ENCODE data around the gene KCNK4.
A peak's percentile ranks its signal among the peaks of the same experiment; 100 is the strongest.
"Not testable (repeated sequence)": the region's sequence is repeated elsewhere in the genome, so short reads cannot be mapped to it uniquely, and the experiment has no call there.

The KCNK4 gene

GRCh38 chr11:64307795-64308194 lies 16.7 kb downstream of the KCNK4 start:
- not testable (repeated sequence) for H3K9me3 ChIP-seq (ENCODE audit: control insufficient read depth, low read length); H3K4me3 ChIP-seq (ENCODE audit: low read length); DNase-seq (ENCODE audit: low read depth); H3K27me3 ChIP-seq (replicated peaks; ENCODE audit: control insufficient read depth, insufficient read depth, low read length); H3K9ac ChIP-seq (ENCODE audit: low read length); H3K36me3 ChIP-seq (ENCODE audit: control insufficient read depth, insufficient read depth, low read length, severe bottlenecking)
- H3K4me1 ChIP-seq (ENCODE audit: control insufficient read depth, insufficient read depth, low read length): peaks cover 16% of the 10 kb centered on the region

GRCh38 chr11:64312947-64313346 lies 21.8 kb downstream of the KCNK4 start:
- DNase-seq (ENCODE audit: low read depth): no peak
- Histone ChIP-seq H3K36me3 (ENCODE audit: control insufficient read depth, insufficient read depth, low read length, severe bottlenecking) (peaks cover 22% of the 10 kb centered on the region), H3K4me3 (ENCODE audit: low read length) (peak overlapping the region; percentile 75), H3K4me1 (ENCODE audit: control insufficient read depth, insufficient read depth, low read length) (peaks cover 30% of the 10 kb centered on the region), H3K9ac (ENCODE audit: low read length) (peak overlapping the region; percentile 87), H3K9me3 (ENCODE audit: control insufficient read depth, low read length) (no peaks in the 10 kb centered on the region), H3K27me3 (replicated peaks; ENCODE audit: control insufficient read depth, insufficient read depth, low read length) (no peaks in the 10 kb centered on the region)

GRCh38 chr11:64313491-64314145 lies 22.5 kb downstream of the KCNK4 start:
- Histone ChIP-seq H3K9ac (ENCODE audit: low read length) (peak overlapping the region; percentile 87), H3K27me3 (replicated peaks; ENCODE audit: control insufficient read depth, insufficient read depth, low read length) (no peaks in the 10 kb centered on the region), H3K9me3 (ENCODE audit: control insufficient read depth, low read length) (no peaks in the 10 kb centered on the region), H3K4me1 (ENCODE audit: control insufficient read depth, insufficient read depth, low read length) (peaks cover 30% of the 10 kb centered on the region), H3K36me3 (ENCODE audit: control insufficient read depth, insufficient read depth, low read length, severe bottlenecking) (peaks cover 22% of the 10 kb centered on the region), H3K4me3 (ENCODE audit: low read length) (peak overlapping the region; percentile 75)
- no peak for DNase-seq (ENCODE audit: low read depth)

- no peak for DNase-seq (ENCODE audit: low read depth)
Observed at GRCh38 chr11:64314146-64314804, 23.2 kb downstream of the KCNK4 start.

GRCh38 chr11:64314805-64315561 lies 23.9 kb downstream of the KCNK4 start:
- H3K4me3 ChIP-seq (ENCODE audit: low read length): peak overlapping the region; percentile 75
- H3K27me3 ChIP-seq (replicated peaks; ENCODE audit: control insufficient read depth, insufficient read depth, low read length): no peaks in the 10 kb centered on the region
- H3K9ac ChIP-seq (ENCODE audit: low read length): peak overlapping the region; percentile 87
- no peaks in the 10 kb centered on the region for H3K9me3 ChIP-seq (ENCODE audit: control insufficient read depth, low read length)
- H3K36me3 ChIP-seq (ENCODE audit: control insufficient read depth, insufficient read depth, low read length, severe bottlenecking): peaks cover 22% of the 10 kb centered on the region
- peaks cover 41% of the 10 kb centered on the region for H3K4me1 ChIP-seq (ENCODE audit: control insufficient read depth, insufficient read depth, low read length)
- no peak for DNase-seq (ENCODE audit: low read depth)

More at GRCh38 chr11:64314146-64314804, 23.2 kb downstream of the KCNK4 start:
- Histone ChIP-seq H3K27me3 (replicated peaks; ENCODE audit: control insufficient read depth, insufficient read depth, low read length) (no peaks in the 10 kb centered on the region), H3K4me3 (ENCODE audit: low read length) (peak overlapping the region; percentile 75), H3K4me1 (ENCODE audit: control insufficient read depth, insufficient read depth, low read length) (peaks cover 35% of the 10 kb centered on the region), H3K36me3 (ENCODE audit: control insufficient read depth, insufficient read depth, low read length, severe bottlenecking) (peaks cover 22% of the 10 kb centered on the region), H3K9ac (ENCODE audit: low read length) (peak overlapping the region; percentile 87), H3K9me3 (ENCODE audit: control insufficient read depth, low read length) (no peaks in the 10 kb centered on the region)

- Histone ChIP-seq H3K36me3 (ENCODE audit: control insufficient read depth, insufficient read depth, low read length, severe bottlenecking) (peaks cover 24% of the 10 kb centered on the region), H3K4me3 (ENCODE audit: low read length) (peak overlapping the region; percentile 91), H3K9ac (ENCODE audit: low read length) (peak overlapping the region; percentile 93), H3K4me1 (ENCODE audit: control insufficient read depth, insufficient read depth, low read length) (peaks cover 41% of the 10 kb centered on the region)
- not testable (repeated sequence) for DNase-seq (ENCODE audit: low read depth); H3K27me3 ChIP-seq (replicated peaks; ENCODE audit: control insufficient read depth, insufficient read depth, low read length); H3K9me3 ChIP-seq (ENCODE audit: control insufficient read depth, low read length)
Observed at GRCh38 chr11:64315667-64316526, 24.8 kb downstream of the KCNK4 start.

GRCh38 chr11:64316672-64317324 lies 25.7 kb downstream of the KCNK4 start:
- Histone ChIP-seq H3K9ac (ENCODE audit: low read length) (peak overlapping the region; percentile 93), H3K4me1 (ENCODE audit: control insufficient read depth, insufficient read depth, low read length) (peaks cover 41% of the 10 kb centered on the region), H3K4me3 (ENCODE audit: low read length) (peak overlapping the region; percentile 91), H3K9me3 (ENCODE audit: control insufficient read depth, low read length) (no peaks in the 10 kb centered on the region), H3K27me3 (replicated peaks; ENCODE audit: control insufficient read depth, insufficient read depth, low read length) (no peaks in the 10 kb centered on the region), H3K36me3 (ENCODE audit: control insufficient read depth, insufficient read depth, low read length, severe bottlenecking) (peaks cover 29% of the 10 kb centered on the region)
- DNase-seq (ENCODE audit: low read depth): no peak

- DNase-seq (ENCODE audit: low read depth): peak; percentile 98
- peaks cover 35% of the 10 kb centered on the region for H3K36me3 ChIP-seq (ENCODE audit: control insufficient read depth, insufficient read depth, low read length, severe bottlenecking)
- peak within 1 kb of the TSS; percentile 93 for H3K9ac ChIP-seq (ENCODE audit: low read length)
- peak within 1 kb of the TSS; percentile 91 for H3K4me3 ChIP-seq (ENCODE audit: low read length)
- H3K27me3 ChIP-seq (replicated peaks; ENCODE audit: control insufficient read depth, insufficient read depth, low read length): no peaks in the 10 kb centered on the region
- peaks cover 41% of the 10 kb centered on the region for H3K4me1 ChIP-seq (ENCODE audit: control insufficient read depth, insufficient read depth, low read length)
- H3K9me3 ChIP-seq (ENCODE audit: control insufficient read depth, low read length): no peaks in the 10 kb centered on the region
Observed at GRCh38 chr11:64317325-64317960, 26.3 kb downstream of the KCNK4 start, which contains the start of gene TRMT112. TSS of gene TRMT112 (minus strand) at chr11:64317559. CDS start at chr11:64317526, 33 bp downstream.

- peak; percentile 99 for DNase-seq (ENCODE audit: low read depth)
- H3K9me3 ChIP-seq (ENCODE audit: control insufficient read depth, low read length): no peaks in the 10 kb centered on the region
- H3K4me3 ChIP-seq (ENCODE audit: low read length): peak within 1 kb of the TSS; percentile 91
- no peaks in the 10 kb centered on the region for H3K27me3 ChIP-seq (replicated peaks; ENCODE audit: control insufficient read depth, insufficient read depth, low read length)
- H3K9ac ChIP-seq (ENCODE audit: low read length): peak within 1 kb of the TSS; percentile 93
- H3K36me3 ChIP-seq (ENCODE audit: control insufficient read depth, insufficient read depth, low read length, severe bottlenecking): peaks cover 37% of the 10 kb centered on the region
- peaks cover 35% of the 10 kb centered on the region for H3K4me1 ChIP-seq (ENCODE audit: control insufficient read depth, insufficient read depth, low read length)
Observed at GRCh38 chr11:64317961-64318765, 27.1 kb downstream of the KCNK4 start, which contains the start of gene PRDX5. TSS of gene PRDX5 (plus strand) at chr11:64318121. CDS start at chr11:64318216, 95 bp downstream.
